SK-N-SH (cell line): ENCODE data around the gene EML1.

ENCODE experiments used
- CTCF ChIP-seq: fragments of 200-600 bp; sonication (generic); IDR thresholded peaks from 2 replicates; pipeline ENCODE4 v1.6.1; 2017; ENCODE audit warnings: antibody characterized with exemption, mild to moderate bottlenecking, moderate library complexity
- FOXJ3 ChIP-seq: sonication (generic); formaldehyde crosslinking; IDR thresholded peaks from 2 replicates; pipeline ENCODE4 v1.5.1; 2020; ENCODE audit warnings: mild to moderate bottlenecking, missing genetic modification reagents
- FOXM1 ChIP-seq: IDR thresholded peaks from 2 replicates; pipeline ENCODE4 v1.4.0; 2012; ENCODE audit warnings: low read depth, mild to moderate bottlenecking
- JUND ChIP-seq: IDR thresholded peaks from 2 replicates; pipeline ENCODE4 v1.4.0; 2012
- POLR2AphosphoS5 ChIP-seq: IDR thresholded peaks from 2 replicates; pipeline ENCODE4 v1.6.1; 2012; ENCODE audit warnings: low read depth, low read length
- RXRA ChIP-seq: IDR thresholded peaks from 2 replicates; pipeline ENCODE4 v1.4.0; 2012; ENCODE audit warnings: low read depth, mild to moderate bottlenecking, borderline replicate concordance
- SMC3 ChIP-seq: IDR thresholded peaks from 2 replicates; pipeline ENCODE4 v1.6.1; 2012; ENCODE audit warnings: low read depth, low read length, improper control_type of control experiment
- YY1 ChIP-seq: IDR thresholded peaks from 2 replicates; pipeline ENCODE4 v1.4.0; 2012; ENCODE audit warnings: low read depth, mild to moderate bottlenecking

GRCh38 chr14:99810559-99810874, 17.3 kb downstream of the EML1 start:
- TF ChIP-seq JUND, result no peak
- no peak for TF ChIP-seq CTCF
- no peak for TF ChIP-seq RXRA
- no peak for TF ChIP-seq POLR2AphosphoS5
- no peak for TF ChIP-seq YY1
- no peak for TF ChIP-seq FOXJ3 (CRISPR knock-in tag)
- no peak for TF ChIP-seq SMC3
- TF ChIP-seq FOXM1, result no peak
